Mesenchymal stem cell (in vitro differentiated cells and primary cell): ENCODE measurements around the gene TRIM33.
"Not testable (repeated sequence)": the region's sequence is repeated elsewhere in the genome, so short reads cannot be mapped to it uniquely, and the experiment has no call there.

Experiments
- DNase-seq: peaks from one replicate; pipeline ENCODE4 v3.0.0-alpha.2; 2013
- H2AFZ ChIP-seq: one replicate; pipeline ENCODE4 v1.6.1; 2013; ENCODE audit warnings: low read depth, mild to moderate bottlenecking, control low read depth, inconsistent platforms, low read length, moderate library complexity
- H2AK5ac ChIP-seq: 2 replicates; pipeline ENCODE4 v1.6.1; 2013; ENCODE audit warnings: low read length, moderate library complexity, mild to moderate bottlenecking, inconsistent platforms; ENCODE audit not compliant: severe bottlenecking
- H2BK120ac ChIP-seq: one replicate; pipeline ENCODE4 v1.6.1; 2013; ENCODE audit warnings: low read depth, mild to moderate bottlenecking, inconsistent platforms, low read length, moderate library complexity
- H2BK12ac ChIP-seq, 2 experiments: one replicate each; pipeline ENCODE4 v1.6.1; 2013; ENCODE audit warnings: inconsistent platforms in 2 of 2, low read length in 2 of 2, mild to moderate bottlenecking in 2 of 2, moderate library complexity in 2 of 2, control low read depth in 1 of 2
- H2BK15ac ChIP-seq: one replicate; pipeline ENCODE4 v1.6.1; 2013; ENCODE audit warnings: mild to moderate bottlenecking, low read depth, inconsistent platforms; ENCODE audit not compliant: poor library complexity, severe bottlenecking
- H2BK5ac ChIP-seq: 2 replicates; pipeline ENCODE4 v1.6.1; 2013; ENCODE audit warnings: low read depth, mild to moderate bottlenecking, low read length, control low read depth, inconsistent platforms; ENCODE audit not compliant: poor library complexity, severe bottlenecking
- H3K14ac ChIP-seq, 2 experiments: one replicate each; pipeline ENCODE4 v1.6.1; 2013; ENCODE audit warnings: inconsistent platforms in 2 of 2, low read length in 2 of 2, control low read depth in 1 of 2, mild to moderate bottlenecking in 1 of 2, moderate library complexity in 1 of 2
- H3K18ac ChIP-seq, 2 experiments: one replicate each; pipeline ENCODE4 v1.6.1; 2013; ENCODE audit warnings: inconsistent platforms in 2 of 2, low read length in 2 of 2, control low read depth in 1 of 2, low read depth in 1 of 2, mild to moderate bottlenecking in 1 of 2
- H3K23ac ChIP-seq, 2 experiments: one replicate each; pipeline ENCODE4 v1.6.1; 2013; ENCODE audit warnings: inconsistent platforms in 2 of 2, low read length in 2 of 2, mild to moderate bottlenecking in 2 of 2, moderate library complexity in 2 of 2, control low read depth in 1 of 2
- H3K27ac ChIP-seq: 2 replicates; pipeline ENCODE4 v1.5.1; 2013; ENCODE audit warnings: mild to moderate bottlenecking, moderate library complexity, low read length, control low read depth, inconsistent platforms; ENCODE audit not compliant: poor library complexity, severe bottlenecking
- H3K27me3 ChIP-seq, 2 experiments: 2 replicates each; pipeline versions ENCODE4 v1.6.1 to v1.7.0; 2013; ENCODE audit warnings: low read length in 2 of 2, mild to moderate bottlenecking in 2 of 2, moderate library complexity in 2 of 2, control low read depth in 1 of 2, inconsistent platforms in 1 of 2; ENCODE audit not compliant: control insufficient read depth in 1 of 2, insufficient read depth in 1 of 2
- H3K36me3 ChIP-seq, 2 experiments: 2 replicates each; pipeline versions ENCODE4 v1.6.1 to v1.7.0; 2013; ENCODE audit warnings: low read length in 2 of 2, control low read depth in 1 of 2, inconsistent platforms in 1 of 2, low read depth in 1 of 2, mild to moderate bottlenecking in 1 of 2; ENCODE audit not compliant: insufficient read depth in 2 of 2, control insufficient read depth in 1 of 2
- H3K4ac ChIP-seq, 2 experiments: one replicate each; pipeline ENCODE4 v1.6.1; 2013; ENCODE audit warnings: inconsistent platforms in 2 of 2, low read length in 2 of 2, mild to moderate bottlenecking in 2 of 2, moderate library complexity in 2 of 2, control low read depth in 1 of 2, low read depth in 1 of 2
- H3K4me1 ChIP-seq: 2 replicates; pipeline ENCODE4 v1.6.1; 2013; ENCODE audit warnings: low read depth, low read length, control low read depth; ENCODE audit not compliant: control insufficient read depth, insufficient read depth
- H3K4me2 ChIP-seq: 2 replicates; pipeline ENCODE4 v1.6.1; 2013; ENCODE audit warnings: low read length, mild to moderate bottlenecking, inconsistent platforms; ENCODE audit not compliant: poor library complexity, severe bottlenecking
- H3K4me3 ChIP-seq, 2 experiments: 2 replicates each; pipeline versions ENCODE4 v1.5.1 to v1.7.0; 2013; ENCODE audit warnings: low read length in 2 of 2, mild to moderate bottlenecking in 2 of 2, control low read depth in 1 of 2, low read depth in 1 of 2; ENCODE audit not compliant: insufficient read depth in 1 of 2
- H3K79me1 ChIP-seq: replicated peaks from 2 replicates; pipeline ENCODE4 v1.6.1; 2013; ENCODE audit warnings: mild to moderate bottlenecking, control low read depth, low read length, inconsistent platforms; ENCODE audit not compliant: poor library complexity, severe bottlenecking
- H3K9ac ChIP-seq: 2 replicates; pipeline ENCODE4 v1.7.0; 2013; ENCODE audit warnings: mild to moderate bottlenecking, low read length, moderate library complexity
- H3K9me3 ChIP-seq: 2 replicates; pipeline ENCODE4 v1.7.0; 2013; ENCODE audit warnings: mild to moderate bottlenecking, low read length; ENCODE audit not compliant: control insufficient read depth
- H4K8ac ChIP-seq: one replicate; pipeline ENCODE4 v1.6.1; 2013; ENCODE audit warnings: inconsistent platforms, mild to moderate bottlenecking, low read length, moderate library complexity
- H4K91ac ChIP-seq: one replicate; pipeline ENCODE4 v1.6.1; 2013; ENCODE audit warnings: mild to moderate bottlenecking, low read length, inconsistent platforms
- WGBS: methylation state at CpG from one replicate; pipeline ENCODE4 v1.1.7; 2013; ENCODE audit warnings: mixed read lengths; 5-methylcytosine and 5-hydroxymethylcytosine counted together

The TRIM33 gene

GRCh38 chr1:114387585-114387984 lies 123.4 kb downstream of the TRIM33 start:
- not testable (repeated sequence) for H2BK5ac ChIP-seq, H3K14ac ChIP-seq, H2AFZ ChIP-seq, H4K8ac ChIP-seq, H3K9ac ChIP-seq, H4K91ac ChIP-seq, DNase-seq, H3K4me2 ChIP-seq, H3K18ac ChIP-seq, H2BK12ac ChIP-seq, H3K4me3 ChIP-seq, H2BK15ac ChIP-seq, H3K4ac ChIP-seq, H2BK120ac ChIP-seq, H3K27ac ChIP-seq, H3K27me3 ChIP-seq, H3K23ac ChIP-seq, H3K4me1 ChIP-seq, H3K79me1 ChIP-seq, H2AK5ac ChIP-seq
- Histone ChIP-seq H3K9me3 (peaks cover 20% of the 10 kb centered on the region), H3K36me3 (peaks cover 0 to 19% of the 10 kb centered on the region in 2 experiments)
- WGBS, result 80% methylated on average over 6 of the region's 6 CpGs

GRCh38 chr1:114387010-114387360 lies 124.0 kb downstream of the TRIM33 start:
- no peak overlapping the region for H2AK5ac ChIP-seq
- H3K4ac ChIP-seq, result no peak overlapping the region

GRCh38 chr1:114386129-114387009 lies 124.6 kb downstream of the TRIM33 start:
- Histone ChIP-seq H3K4ac (no peak overlapping the region), H3K27me3 (no peaks in the 10 kb centered on the region), H2BK12ac (no peak overlapping the region), H2AK5ac (no peak overlapping the region), H2BK120ac (no peak overlapping the region), H3K36me3 (peaks cover 0 to 8% of the 10 kb centered on the region in 2 experiments), H4K8ac (no peak overlapping the region), H3K9me3 (peaks cover 20% of the 10 kb centered on the region), H3K4me1 (no peaks in the 10 kb centered on the region), H3K79me1 (no peaks in the 10 kb centered on the region), H3K14ac (no peak overlapping the region), H3K4me2 (no peak overlapping the region), H2BK5ac (no peak overlapping the region), H3K27ac (no peak overlapping the region), H3K9ac (no peak overlapping the region), H2AFZ (no peak overlapping the region), H3K18ac (no peak overlapping the region), H3K4me3 (no peak overlapping the region), H4K91ac (no peak overlapping the region), H3K23ac (no peak overlapping the region), H2BK15ac (no peak overlapping the region)
- WGBS, result 72% methylated on average over 3 of the region's 3 CpGs
- DNase-seq, result no peak

More at GRCh38 chr1:114387010-114387360, 124.0 kb downstream of the TRIM33 start:
- H3K27me3 ChIP-seq, result no peaks in the 10 kb centered on the region
- DNase-seq, result no peak
- no peak overlapping the region for H3K23ac ChIP-seq
- H3K79me1 ChIP-seq, result no peaks in the 10 kb centered on the region
- H2AFZ ChIP-seq, result no peak overlapping the region
- H3K18ac ChIP-seq, result no peak overlapping the region
- H3K9ac ChIP-seq, result no peak overlapping the region
- H3K27ac ChIP-seq, result no peak overlapping the region
- no peak overlapping the region for H2BK12ac ChIP-seq
- no CpG with 5 or more reads among the region's 1 CpG for WGBS
- no peak overlapping the region for H2BK5ac ChIP-seq
- peaks cover 0 to 14% of the 10 kb centered on the region in 2 experiments for H3K36me3 ChIP-seq
- no peak overlapping the region for H2BK120ac ChIP-seq
- H4K91ac ChIP-seq, result no peak overlapping the region
- no peak overlapping the region for H3K4me2 ChIP-seq
- no peak overlapping the region for H3K4me3 ChIP-seq
- no peak overlapping the region for H4K8ac ChIP-seq
- no peak overlapping the region for H2BK15ac ChIP-seq
- no peaks in the 10 kb centered on the region for H3K4me1 ChIP-seq
- no peak overlapping the region for H3K14ac ChIP-seq
- H3K9me3 ChIP-seq, result peaks cover 20% of the 10 kb centered on the region

GRCh38 chr1:114384922-114385321 lies 126.1 kb downstream of the TRIM33 start:
- H2BK12ac ChIP-seq, result no peak overlapping the region
- H3K4me1 ChIP-seq, result no peaks in the 10 kb centered on the region
- no peak overlapping the region for H4K8ac ChIP-seq
- peaks cover 20% of the 10 kb centered on the region for H3K9me3 ChIP-seq
- no peak for DNase-seq
- H3K4me2 ChIP-seq, result no peak overlapping the region
- no peak overlapping the region for H2AFZ ChIP-seq
- no peak overlapping the region for H3K18ac ChIP-seq
- H4K91ac ChIP-seq, result no peak overlapping the region
- no peaks in the 10 kb centered on the region for H3K27me3 ChIP-seq
- H2AK5ac ChIP-seq, result no peak overlapping the region
- H3K4ac ChIP-seq, result no peak overlapping the region
- H3K9ac ChIP-seq, result no peak overlapping the region
- no peak overlapping the region for H3K23ac ChIP-seq
- H2BK120ac ChIP-seq, result no peak overlapping the region
- no peaks in the 10 kb centered on the region for H3K79me1 ChIP-seq
- no peak overlapping the region for H2BK5ac ChIP-seq
- H3K14ac ChIP-seq, result no peak overlapping the region
- no peak overlapping the region for H2BK15ac ChIP-seq
- WGBS, result 100% methylated on average over 1 of the region's 1 CpG
- H3K36me3 ChIP-seq, result no peaks in the 10 kb centered on the region
- H3K4me3 ChIP-seq, result no peak overlapping the region
- H3K27ac ChIP-seq, result no peak overlapping the region
